Stimulated activated CD8-positive, alpha-beta memory T cell treated with anti-CD3 and anti-CD28 coated beads, Interleukin-15, amount 100 ng/mL, for 4 hours (primary cell): ENCODE data around the gene FBXW4.
A peak's percentile ranks its signal among the peaks of the same experiment; 100 is the strongest.

ENCODE experiments used
- DNase-seq, 2 donors: peaks; one replicate each; pipeline ENCODE4 v3.0.0-alpha.2; 2020; ENCODE audit warnings: low read depth in 2 of 2

FBXW4 gene

GRCh38 chr10:101696632-101697031 lies 1.7 kb upstream of the FBXW4 start:
- DNase-seq = no peak

DNA sequence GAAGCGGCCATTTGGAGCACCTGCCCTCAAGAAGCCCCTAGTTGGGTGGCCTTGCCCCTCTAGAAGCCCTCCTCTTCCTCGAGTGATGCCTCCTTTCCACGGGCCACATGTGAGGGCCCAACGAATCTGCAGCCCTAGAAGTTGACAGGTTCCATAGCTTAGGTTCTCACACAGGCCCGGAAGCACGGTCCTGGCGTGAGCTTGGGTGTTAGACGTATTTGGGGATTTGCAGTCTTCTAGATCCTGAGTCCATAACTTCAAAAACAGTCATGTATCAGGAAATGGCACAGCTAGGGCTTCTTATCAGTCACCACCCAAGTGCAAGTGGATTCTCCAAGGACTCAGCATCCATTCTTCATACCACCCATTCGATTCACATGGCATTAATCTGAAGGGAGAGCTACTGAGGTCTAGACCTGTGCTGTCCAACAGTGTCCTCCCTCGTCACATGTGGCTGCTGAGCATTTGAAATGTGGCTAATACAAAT lies 477 bp upstream of the FBXW4 start:
- DNase-seq = no peak

DNA sequence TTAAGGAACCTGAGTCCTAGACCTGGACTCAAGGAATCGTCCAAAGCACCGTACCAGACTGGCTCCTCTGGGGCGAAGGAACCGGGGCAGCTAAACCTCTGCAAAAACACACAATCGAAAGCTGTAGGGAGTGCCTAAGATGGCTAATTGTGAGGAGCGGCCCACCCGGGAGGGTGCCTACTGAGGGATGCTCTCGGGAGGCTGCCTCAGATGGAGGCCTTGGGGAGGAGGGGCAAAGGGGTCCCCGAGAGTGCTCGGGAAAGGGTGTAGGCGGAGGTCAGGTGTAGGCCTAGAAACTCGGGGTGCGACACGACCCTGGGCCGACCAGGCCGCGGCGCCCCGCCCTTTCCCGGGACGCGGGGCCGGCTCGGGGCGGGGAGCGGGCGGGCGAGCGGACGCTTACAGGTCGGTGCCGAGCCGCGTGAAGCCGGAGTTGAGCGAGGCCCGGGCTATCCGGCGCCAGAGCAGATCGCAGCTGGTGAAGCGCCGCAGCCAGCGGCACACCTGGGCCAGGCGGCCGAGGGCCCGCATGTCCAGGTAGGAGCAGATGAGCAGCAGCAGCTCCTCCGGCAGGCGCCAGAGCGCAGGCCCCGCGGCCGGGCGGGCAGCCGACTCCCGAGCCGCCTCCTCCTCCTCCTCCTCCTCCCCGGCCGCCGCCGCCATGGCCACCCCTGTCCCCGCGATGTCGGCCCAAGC lies 844 bp downstream of the FBXW4 start:
- DNase-seq = peak; percentile 38 to 48

GRCh38 chr10:101693651-101693977 lies 1.4 kb downstream of the FBXW4 start:
- DNase-seq = no peak

DNA sequence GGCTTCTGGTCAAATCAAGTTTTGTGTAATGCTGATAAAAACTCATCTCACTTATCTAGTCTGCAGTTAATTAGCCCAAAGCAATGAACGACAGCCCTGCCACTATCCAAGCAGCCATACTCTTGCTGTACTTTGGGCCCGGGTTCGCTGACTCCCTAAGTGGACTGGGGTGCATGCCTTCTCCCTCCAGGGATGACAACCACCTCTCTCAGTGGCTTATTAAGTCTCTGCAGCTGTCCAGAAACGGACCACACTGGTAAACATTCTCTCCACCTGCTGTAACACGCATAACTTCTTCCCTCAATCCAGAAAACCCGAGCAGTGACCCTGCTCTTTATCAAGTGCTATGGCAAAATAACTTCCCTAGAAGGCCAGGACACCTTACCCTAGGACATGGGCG lies 3.9 kb downstream of the FBXW4 start:
- DNase-seq = no peak

DNA sequence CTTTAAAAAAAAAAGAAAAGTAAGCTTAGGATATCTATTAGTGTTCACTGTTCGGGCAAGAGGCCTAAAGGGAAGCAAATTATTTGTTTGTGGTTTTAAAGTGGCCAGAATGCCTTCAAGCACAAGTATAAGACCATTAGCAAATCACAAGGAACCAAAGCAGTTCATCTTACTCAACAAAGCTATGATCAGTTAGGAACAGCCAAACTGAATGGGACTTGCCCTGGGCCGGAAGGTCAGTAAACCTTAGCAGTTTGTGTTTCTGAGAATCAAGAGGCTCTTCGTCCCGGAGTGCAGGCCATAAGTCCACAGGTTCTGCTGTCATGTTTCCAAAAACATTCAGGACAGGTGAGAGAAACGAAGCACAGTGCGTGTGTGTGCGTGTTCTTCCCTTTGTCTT lies 4.5 kb downstream of the FBXW4 start:
- no peak for DNase-seq

GRCh38 chr10:101687071-101687658 lies 7.8 kb downstream of the FBXW4 start:
- no peak for DNase-seq

- DNase-seq = no peak
These were observed 8.6 kb downstream of the FBXW4 start for GRCh38 chr10:101686133-101686925.

DNA sequence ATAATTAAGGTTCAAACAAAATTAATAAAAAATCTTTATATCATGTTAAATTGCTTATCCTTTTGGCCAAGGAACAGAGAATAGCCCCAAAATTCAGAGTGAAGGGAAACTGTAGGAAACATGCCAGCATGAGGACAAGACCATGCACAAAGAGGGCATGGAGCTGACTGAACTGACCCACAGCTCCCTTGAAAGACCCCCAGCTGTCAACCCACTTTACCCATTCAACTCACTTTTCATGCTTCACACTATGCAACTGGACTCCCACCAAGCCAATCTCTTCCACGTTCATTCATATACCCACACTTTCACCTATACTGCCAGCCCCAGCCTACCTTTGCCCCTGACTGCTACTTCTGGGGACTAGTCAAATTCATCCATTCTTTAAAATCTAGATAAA lies 10.2 kb downstream of the FBXW4 start:
- DNase-seq = no peak

DNA sequence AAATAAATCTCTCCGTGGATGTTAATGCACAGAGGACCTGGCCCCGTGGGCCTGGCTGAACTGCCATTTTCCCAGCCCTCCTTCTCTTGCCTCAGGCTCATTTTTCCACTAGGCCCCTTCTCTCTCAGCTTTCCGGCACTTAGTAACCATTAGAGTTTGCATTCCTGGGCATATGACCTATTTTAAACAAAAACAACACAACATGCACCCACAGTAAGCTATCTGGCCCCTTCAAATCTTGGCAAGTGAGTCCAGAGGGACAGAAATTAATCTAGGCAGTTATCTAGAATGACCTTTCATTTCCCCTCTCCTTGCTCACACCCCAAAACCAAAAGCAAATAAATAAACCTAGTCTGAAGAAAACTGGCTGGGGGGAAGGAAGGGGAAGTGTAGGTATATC lies 11.7 kb downstream of the FBXW4 start:
- DNase-seq = no peak

DNA sequence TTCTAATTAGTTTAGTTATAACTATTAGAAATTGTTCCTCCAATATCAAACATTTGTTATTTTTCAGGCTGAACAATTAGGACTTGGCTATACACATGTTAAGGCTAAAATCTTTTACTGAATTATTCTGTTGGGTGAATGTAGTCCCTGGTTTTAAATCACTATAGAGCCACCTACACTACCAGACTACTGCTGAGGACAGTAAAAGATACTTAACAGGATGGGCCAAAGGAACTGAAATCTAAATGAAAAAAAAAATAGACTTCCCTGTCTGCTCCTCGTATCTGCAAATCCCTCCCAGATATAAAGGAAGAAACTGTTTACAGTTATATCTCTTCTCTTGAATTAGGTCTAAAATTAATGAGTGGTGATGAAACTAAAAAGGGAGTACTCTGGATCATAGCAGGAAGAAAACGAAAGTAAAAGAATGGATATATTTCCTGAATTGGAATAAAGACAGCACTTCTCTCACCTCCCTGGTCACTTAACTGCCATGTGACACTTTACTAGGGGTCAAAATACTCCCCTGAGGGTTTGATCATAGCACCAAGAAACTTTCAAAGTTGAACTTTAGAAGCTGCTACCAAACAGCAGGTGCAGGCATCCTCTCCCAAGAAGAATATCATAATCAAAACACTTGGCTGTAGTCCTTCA lies 12.7 kb downstream of the FBXW4 start:
- no peak for DNase-seq

GRCh38 chr10:101676565-101676964 lies 18.4 kb downstream of the FBXW4 start:
- DNase-seq = no peak

GRCh38 chr10:101675115-101675514 lies 19.9 kb downstream of the FBXW4 start:
- no peak for DNase-seq

GRCh38 chr10:101672536-101672935 lies 22.4 kb downstream of the FBXW4 start:
- no peak for DNase-seq

DNA sequence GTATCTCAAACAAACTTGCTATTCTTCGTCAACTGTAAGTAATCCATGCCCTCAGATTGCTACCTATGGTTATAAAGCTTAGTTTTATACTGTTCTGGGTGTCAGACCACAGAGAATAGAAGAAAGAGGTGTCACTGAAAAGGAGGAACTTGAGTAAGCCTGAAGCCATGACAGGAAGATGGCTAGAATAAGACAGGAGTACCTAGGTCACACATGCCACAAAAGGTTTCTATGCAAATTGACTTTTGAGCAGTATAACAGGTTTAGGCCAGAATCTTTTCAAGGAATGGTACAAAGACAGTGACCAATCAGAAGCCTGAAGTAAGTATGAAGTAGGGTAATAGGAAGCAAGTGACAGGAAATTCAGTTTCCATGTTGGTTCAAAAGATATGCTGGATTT lies 23.5 kb downstream of the FBXW4 start:
- no peak for DNase-seq

DNA sequence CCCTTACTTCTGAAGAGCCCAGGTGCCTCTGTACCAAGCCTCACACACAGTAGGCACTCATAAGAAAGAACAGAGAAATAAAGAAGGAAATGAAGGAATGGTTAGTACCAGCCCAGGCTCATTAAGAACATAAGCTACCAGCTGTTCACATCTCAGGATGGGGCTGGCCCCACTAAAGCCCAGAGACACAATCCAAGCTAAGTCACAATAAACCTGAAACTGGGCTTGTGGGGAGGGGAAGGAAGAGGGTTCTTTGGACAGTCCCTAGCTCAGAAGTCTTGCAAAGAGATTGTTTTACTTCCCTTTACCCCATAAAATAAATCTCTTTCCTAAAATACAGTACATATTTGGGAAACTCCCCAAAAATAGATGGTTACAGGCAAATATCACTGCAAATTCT lies 24.3 kb downstream of the FBXW4 start:
- no peak for DNase-seq

DNA sequence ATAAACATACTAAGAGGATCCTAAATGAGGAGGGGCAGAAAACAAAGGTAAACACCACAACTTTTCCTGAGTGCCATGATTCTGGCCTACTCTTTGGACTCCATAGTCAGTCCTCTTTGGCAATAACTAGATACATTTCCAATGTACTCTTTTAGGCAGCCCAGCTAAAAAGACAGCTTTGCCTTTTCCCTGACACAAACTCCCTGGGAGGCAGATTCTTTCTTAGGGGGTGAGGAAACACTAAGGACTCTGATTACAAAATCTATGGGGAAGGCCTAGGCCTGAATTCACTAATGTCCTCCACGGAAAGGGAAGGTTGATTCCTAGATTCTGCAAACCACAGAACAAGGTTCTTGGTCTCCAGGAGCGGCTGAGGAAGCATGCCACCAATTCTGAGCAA lies 25.8 kb downstream of the FBXW4 start:
- no peak for DNase-seq

DNA sequence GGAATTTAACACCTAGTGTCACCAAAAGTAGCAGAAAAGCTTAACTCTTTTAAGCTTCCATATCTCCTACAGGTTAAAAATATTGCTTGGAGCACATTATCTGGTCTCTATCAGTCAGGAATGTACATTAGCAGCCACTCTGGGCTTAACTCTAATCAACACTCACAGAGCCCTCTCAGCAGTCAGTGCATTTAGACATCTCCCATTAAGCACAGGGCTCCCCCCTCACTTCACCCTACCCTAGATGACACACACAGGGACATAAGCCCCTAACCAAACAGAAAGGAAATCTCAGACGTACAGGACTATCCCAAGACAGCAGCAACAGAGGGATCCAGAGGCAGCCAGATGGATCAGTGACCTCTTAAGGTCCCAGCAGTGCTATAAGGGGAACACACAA lies 26.4 kb downstream of the FBXW4 start:
- DNase-seq = no peak

- no peak for DNase-seq
These were observed 28.9 kb downstream of the FBXW4 start for GRCh38 chr10:101666083-101666482.

GRCh38 chr10:101663097-101663496 lies 31.9 kb downstream of the FBXW4 start:
- DNase-seq = no peak

DNA sequence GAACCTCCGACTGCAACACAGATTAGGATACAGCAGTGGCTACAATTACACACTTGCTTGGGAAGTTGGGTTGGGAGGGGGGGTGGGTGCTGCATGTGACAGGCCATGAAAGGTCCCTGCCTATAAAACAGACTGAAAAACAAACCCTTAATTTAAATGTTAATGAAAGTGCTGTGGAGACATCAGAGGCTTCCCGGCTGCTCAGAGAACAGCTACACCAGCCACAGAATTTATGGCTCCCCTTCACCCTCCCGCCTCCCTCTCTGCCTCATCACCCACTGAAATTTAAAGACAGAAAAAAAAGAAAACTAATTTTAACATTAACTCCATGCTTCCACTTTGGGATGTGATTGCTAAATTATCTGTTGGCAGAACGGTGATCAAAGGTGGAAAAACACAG lies 34.7 kb downstream of the FBXW4 start:
- DNase-seq = no peak

GRCh38 chr10:101658975-101659374 lies 36.0 kb downstream of the FBXW4 start:
- DNase-seq = no peak

DNA sequence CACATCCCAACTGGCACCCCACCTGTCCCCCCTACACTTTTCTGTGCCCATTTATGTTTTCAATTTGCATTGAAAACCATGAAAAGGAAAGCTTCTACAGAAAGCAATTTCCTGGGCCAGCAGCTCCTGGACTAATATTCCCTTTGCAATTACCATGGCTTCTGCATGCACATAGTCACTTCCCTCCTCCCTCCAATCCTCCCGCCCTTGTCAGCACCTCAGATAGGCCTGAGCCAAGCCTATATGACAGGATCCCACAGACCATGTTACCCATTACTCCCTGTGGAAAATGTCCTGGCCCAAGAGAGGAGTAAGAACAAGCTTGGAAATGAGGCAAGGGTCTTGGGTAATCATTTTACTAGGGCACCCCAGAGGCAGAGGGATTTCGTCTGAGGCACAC lies 38.1 kb downstream of the FBXW4 start:
- DNase-seq = no peak
